ENCODE measurements around the gene TCHH.
A peak's percentile ranks its signal among the peaks of the same experiment; 100 is the strongest.
"Not testable (repeated sequence)": the region's sequence is repeated elsewhere in the genome, so short reads cannot be mapped to it uniquely, and the experiment has no call there.

The TCHH gene

GRCh38 chr1:152112101-152112884 is 3.0 kb downstream of the TCHH start:
- no peak for DNase-seq

GRCh38 chr1:152111515-152111968 is 3.7 kb downstream of the TCHH start:
- DNase-seq, result peak; percentile 37

GRCh38 chr1:152110860-152111514 is 4.3 kb downstream of the TCHH start:
- peak; percentile 28 for DNase-seq

- DNase-seq, result no peak
Measured at GRCh38 chr1:152110365-152110859, 4.8 kb downstream of the TCHH start.

GRCh38 chr1:152109998-152110294 is 5.3 kb downstream of the TCHH start:
- no peak for DNase-seq

- DNase-seq, result no peak
Measured at GRCh38 chr1:152109231-152109997, 5.8 kb downstream of the TCHH start.

- DNase-seq, result no peak
Measured at GRCh38 chr1:152108882-152109222, 6.4 kb downstream of the TCHH start.

- DNase-seq, result no peak
Measured at GRCh38 chr1:152107984-152108881, 7.0 kb downstream of the TCHH start.

- DNase-seq, result no peak
Measured at GRCh38 chr1:152107031-152107983, 7.9 kb downstream of the TCHH start.

- no peak for DNase-seq
Measured at GRCh38 chr1:152104854-152105253, 10.4 kb downstream of the TCHH start.

- DNase-seq, result no peak
Measured at GRCh38 chr1:152096931-152097330, 18.3 kb downstream of the TCHH start.

- no peak for DNase-seq
Measured at GRCh38 chr1:152089014-152089674, 26.1 kb downstream of the TCHH start, which contains the start of gene TCHHL1. TCHHL1 (minus strand) TSS chr1:152089064; CDS start chr1:152088143, 921 bp downstream.

GRCh38 chr1:152086760-152087159 is 28.5 kb downstream of the TCHH start:
- no peak for DNase-seq

GRCh38 chr1:152084853-152085252 is 30.4 kb downstream of the TCHH start:
- no peak for DNase-seq

- DNase-seq, result not testable (repeated sequence)
Measured at GRCh38 chr1:152081026-152081425, 34.2 kb downstream of the TCHH start.

- DNase-seq, result not testable (repeated sequence)
Measured at GRCh38 chr1:152080494-152080893, 34.8 kb downstream of the TCHH start.

- DNase-seq, result no peak
Measured at GRCh38 chr1:152078831-152079441, 36.3 kb downstream of the TCHH start.

- no peak for DNase-seq
Measured at GRCh38 chr1:152072311-152072710, 42.9 kb downstream of the TCHH start.

- no peak for DNase-seq
Measured at GRCh38 chr1:152071123-152071522, 44.1 kb downstream of the TCHH start.

GRCh38 chr1:152067929-152068328 is 47.3 kb downstream of the TCHH start:
- no peak for DNase-seq
